Testis (tissue), 2 donors: ENCODE results near the gene PGAP2.

Experiments used
- CTCF ChIP-seq, 3 experiments: fragments of 450-650 bp in 2 of 3; fragments of 200-600 bp in 1 of 3; sonication (generic) in 1 of 3; IDR thresholded peaks; one replicate each; pipeline ENCODE4 v1.5.1; 2016 to 2019; ENCODE audit warnings: antibody characterized with exemption in 3 of 3, mild to moderate bottlenecking in 2 of 3, moderate library complexity in 1 of 3
- POLR2A ChIP-seq: fragments of 450-650 bp; IDR thresholded peaks from one replicate; pipeline ENCODE4 v1.6.1; 2017; ENCODE audit warnings: antibody characterized with exemption, mild to moderate bottlenecking, moderate library complexity

- no peak for TF ChIP-seq CTCF (IDR thresholded peaks at IDR 0.05)
- no peak for TF ChIP-seq POLR2A
Measured at GRCh38 chr11:3873712-3874349, 65.5 kb downstream of the PGAP2 start.
